HUDEP-2 (cell line): ENCODE data around the gene SLC35E1.
"Not testable (repeated sequence)": the region's sequence is repeated elsewhere in the genome, so short reads cannot be mapped to it uniquely, and the experiment has no call there.

ENCODE experiments used
- DNase-seq, 76 experiments: peaks; one replicate each; lab custom pipeline; 2025; ENCODE audit not compliant: unreplicated experiment in 76 of 76; lab: John Stamatoyannopoulos, UW

Gene SLC35E1

DNA sequence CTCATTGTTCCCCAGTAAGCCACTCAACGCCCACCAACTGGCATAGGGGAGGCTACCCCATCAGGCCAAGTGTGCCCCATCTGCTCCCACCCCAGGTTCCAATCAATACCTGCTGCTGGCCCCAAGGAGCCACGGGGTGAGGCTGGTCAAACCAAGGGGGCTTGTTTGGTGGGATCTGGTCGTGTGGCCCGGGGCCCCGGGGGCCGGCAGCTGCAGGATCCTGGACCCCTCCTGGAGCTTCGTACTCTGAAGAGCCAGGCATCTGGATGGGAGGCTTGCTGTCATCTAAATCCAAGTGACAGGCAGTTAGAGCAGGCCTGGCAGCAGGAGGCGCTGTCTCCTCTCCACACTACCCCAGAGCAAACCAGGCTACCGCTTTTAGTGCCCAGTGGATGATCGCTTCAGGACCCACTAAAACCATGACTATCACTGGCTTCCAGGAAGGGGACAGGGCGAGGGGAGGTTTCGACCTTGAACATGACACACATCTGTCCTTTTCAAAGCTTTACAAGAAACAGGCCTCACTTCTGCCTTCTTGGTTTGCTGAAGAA, 44.2 kb downstream of the SLC35E1 start:
- peak in 35 of 76 experiments; percentile 11 to 53 (median 29) for DNase-seq

DNA sequence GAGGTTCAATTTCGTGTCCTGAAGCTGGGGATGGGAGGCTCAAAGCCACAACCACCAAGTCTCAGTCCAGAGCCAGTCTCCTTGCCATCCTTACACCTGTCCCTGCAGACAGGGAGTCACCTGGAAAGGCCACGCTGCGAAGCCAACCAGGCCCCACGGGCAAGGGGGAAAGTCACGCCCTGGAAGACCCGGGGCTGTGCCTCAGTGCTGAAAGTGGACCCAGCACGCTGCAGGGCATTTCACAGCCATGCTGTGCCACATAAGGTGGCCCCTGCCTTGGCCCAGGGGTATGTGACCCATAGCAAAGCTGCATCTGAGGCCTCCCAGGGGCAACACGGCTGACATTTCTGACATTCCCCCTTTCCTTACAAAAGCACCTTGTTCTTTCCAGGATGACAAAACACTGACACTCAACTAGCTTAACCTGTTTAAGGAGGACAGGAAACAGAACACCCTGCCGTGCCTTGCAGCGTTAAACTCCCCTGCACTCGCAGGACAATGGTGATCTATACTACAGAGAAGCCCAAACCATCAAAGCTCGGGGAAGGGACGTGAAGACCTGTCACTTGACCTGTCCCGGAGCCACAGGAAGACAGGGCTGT, 44.8 kb downstream of the SLC35E1 start:
- no peak for DNase-seq

DNA sequence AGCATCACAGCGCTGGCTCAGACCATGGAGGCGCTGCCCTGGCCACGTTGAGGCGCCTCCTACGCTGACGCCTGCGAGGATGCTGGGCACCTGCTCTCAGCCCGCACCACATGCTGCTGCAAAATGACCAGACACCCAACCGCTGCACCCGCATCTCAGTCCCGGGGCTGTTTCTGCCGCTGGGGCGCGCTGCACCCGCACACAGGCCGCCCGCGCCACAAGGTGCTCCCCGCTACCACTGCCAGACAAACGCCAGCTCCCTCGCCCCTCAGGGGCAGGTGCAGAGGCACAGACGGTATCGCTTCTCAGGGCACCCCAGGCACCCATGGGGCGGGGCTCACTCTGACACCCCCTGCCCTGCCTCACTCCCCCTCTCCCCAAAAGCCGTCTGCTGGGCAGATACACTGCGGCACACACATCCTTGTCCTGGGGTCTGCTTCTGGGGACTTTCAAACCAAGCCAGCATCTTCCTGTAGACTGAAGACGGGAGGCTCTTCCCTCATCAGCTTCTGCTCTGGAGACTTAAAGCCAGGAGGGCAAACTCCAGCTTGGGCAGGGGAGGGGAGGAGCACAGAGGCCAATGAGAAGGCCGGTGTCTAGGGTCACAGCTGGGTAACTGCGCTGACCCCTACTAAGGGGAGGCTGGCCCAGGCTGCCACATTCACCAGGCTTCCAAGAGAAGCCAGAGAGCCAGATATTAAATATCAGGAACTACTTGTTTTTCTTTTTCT, 46.3 kb downstream of the SLC35E1 start:
- no peak for DNase-seq

DNA sequence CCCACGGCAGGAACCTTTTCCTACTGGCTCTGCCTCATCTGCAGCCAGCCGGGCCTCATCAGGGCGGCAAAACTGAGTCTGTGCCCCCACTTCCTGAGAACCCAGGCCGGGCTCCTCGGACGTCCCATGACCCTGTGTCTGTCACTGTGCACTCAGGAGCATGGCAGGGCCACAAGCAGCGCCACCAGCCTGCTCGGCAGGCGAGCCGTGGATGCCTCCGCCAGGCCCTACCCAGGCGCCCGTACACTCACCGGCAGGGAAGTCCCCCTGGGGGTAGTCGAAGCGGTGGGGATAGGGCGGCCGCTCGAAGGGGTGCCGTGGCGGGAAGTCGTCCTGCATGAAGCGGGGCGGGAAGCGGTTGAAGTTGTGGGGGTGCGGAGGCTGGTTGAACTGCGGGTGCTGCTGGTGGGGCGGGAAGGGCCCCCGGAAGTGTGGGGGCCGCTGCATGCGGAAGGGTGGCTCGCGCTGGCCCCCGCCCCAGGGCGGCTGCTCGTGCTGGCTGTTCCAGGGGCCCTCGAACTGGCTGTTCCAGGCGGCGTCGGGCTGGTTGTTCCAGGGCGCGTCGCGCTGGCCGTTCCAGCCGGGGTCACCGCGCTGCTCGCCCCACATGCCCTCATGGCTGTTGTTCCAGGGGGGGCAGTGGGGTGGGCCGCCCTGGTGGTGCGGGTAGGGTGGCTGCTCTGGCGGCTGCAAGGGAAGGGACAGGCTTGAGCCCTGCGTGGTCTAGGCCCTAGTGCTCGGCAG, 47.1 kb downstream of the SLC35E1 start:
- DNase-seq: no peak

DNA sequence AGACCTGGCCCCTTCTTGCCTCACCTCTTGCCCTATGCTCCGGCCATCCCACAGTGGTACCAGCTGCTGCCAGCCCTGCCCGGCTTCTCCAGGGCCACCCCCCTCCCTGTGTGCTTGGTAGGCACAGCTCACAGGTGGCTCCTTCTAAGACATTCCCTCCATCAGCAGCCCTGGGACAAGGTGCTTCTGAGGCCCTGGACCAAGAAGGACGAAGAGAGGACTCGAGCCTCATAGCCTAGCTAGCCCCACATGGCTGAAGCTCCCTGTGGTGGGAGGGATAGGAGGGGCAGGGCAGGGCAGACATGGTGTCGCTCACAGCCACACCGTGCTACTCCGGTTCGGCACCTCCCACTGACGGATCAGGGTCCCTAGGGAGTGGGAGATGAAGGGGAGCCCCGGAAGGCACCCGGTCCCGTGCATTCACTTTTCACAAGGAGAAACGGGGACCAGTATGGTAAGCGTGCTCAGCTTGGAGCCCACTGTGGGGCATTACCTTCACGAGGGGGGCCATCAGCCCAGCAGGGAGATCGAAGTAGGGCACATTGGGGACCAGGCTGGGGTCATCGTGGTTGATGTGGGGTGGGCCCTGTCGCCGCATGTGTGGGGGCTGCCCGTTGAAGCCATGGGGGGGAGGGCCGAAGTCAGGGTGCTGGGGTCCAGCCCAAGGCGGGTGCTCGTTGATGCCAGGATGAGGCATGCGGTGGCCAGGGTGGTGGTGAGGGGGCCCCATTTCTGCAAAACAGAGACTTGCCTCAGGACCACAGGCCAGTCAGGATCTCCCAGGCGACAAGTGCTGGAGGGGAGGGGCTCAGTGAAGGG, 49.4 kb downstream of the SLC35E1 start:
- no peak for DNase-seq

DNA sequence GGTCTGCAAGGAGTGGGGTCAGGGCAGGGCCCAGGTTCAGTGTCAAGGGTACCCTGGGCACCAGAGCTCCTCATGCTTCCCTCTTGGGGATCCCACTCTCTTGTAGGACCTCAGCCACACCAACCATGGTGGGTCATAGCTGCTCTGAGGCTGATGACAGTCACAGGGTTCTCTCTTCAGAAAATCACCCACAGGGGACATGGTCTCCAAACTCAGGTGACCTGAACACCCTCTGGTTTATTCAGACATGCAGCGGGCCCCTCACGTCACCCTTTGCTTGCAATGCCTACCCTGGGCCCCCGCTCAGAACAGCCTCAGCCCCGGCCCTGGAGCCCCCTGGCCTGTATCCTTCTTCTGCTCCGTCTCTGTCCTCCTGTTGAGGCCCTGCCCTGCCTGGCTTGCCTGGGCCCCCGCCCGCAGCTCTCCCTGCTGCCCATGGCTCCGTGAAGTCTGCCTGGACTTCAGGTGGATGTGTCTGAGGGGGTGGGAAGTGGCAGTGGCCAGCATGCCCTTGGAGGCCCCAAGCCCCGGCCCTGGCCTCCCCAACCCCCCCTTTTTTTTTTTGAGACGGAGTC, 50.4 kb downstream of the SLC35E1 start:
- no peak for DNase-seq

DNA sequence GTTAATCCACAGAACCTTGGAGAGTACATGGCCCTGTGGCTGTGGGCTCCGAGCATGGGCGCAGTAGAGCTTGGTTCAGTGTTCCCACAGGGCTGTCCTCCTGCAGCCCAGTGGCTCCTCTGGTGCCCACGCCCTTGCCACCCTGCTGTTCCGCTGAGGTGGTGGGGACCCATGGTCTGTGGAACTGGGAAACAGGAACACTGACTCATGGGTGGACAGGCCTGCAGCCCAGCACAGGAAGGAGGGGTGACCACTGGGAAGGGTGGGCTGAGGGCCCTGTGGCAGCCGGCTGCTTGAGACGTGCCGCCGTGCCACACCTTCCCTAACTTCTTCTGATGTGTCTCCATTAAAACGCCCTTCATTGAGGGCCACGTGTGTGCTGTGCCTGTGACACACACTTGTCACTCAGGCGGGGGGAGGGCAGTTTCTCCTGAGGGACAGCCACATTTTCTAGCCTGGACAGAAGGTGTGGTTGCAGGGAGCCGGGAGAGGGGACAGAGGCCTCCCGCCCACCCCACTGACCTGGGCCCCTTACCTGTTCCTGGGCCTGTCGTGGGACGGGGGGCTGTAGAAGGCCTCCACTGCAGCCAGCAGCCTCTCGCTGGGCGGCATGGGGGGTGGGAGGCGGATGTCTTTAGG, 51.1 kb downstream of the SLC35E1 start:
- DNase-seq: no peak

DNA sequence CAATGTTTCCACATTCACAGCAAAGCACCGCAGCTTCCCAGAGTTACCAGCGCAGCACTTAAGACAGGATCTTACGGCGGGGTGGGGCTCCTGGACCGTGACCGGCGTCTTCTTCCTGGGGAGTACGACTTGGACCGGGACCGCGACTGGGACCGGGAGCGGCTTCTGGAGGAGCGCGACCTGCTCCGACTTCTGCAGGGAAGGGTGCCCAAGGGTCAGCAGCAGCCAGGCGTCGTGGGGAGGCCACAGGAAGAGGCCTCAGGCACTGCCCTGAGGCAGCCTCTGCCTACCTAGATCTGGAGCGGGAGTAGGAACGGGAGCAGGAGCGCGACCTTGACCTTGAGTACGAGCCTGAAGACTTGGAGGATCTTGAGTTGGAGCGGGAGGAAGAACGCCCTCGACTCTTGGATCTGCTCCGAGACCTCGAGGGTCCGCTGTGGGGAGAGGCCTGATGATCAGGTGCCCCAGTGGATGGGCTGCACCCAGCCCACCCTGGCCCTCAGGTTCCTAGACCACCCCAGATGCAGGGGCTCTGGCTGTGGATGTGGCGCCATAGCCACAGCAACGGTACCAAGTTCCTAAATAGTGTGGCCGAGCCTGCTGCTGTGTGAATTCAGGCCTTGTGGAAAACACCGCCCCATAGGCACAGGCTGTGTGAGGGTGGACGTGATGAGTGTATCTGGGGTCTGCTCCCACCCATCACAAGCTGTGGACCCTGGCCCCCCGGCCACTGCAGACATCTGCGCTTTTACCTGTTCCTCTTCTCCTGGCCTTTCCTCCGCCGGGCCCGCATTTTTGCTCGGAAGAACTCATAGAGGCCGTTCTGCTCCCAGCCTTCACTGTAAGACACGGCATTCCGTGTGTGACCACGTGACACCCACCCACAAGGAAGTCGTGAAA, 51.9 kb downstream of the SLC35E1 start:
- no peak for DNase-seq

DNA sequence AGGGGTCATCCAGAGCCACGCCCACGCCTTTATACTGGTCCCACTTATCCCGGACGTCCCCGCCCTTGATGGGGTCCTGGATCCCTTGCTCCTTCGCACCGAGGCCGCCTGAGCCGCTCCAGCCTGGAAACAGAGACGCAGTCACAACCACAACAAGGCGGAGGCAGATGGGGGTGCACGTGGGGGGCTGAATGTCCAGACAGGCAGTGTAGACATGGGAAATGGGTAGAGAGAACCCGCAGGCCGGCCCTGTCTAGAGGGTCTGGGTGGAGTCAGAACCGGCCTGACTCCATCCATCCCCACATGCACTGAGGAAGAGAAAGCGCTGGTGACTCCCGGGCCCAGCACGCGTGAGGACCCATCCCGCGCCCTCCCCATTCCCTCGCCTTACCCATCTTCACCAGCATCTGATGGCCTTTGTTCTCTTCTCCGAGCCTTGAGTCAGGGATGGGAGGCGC, 53.0 kb downstream of the SLC35E1 start:
- DNase-seq: no peak

DNA sequence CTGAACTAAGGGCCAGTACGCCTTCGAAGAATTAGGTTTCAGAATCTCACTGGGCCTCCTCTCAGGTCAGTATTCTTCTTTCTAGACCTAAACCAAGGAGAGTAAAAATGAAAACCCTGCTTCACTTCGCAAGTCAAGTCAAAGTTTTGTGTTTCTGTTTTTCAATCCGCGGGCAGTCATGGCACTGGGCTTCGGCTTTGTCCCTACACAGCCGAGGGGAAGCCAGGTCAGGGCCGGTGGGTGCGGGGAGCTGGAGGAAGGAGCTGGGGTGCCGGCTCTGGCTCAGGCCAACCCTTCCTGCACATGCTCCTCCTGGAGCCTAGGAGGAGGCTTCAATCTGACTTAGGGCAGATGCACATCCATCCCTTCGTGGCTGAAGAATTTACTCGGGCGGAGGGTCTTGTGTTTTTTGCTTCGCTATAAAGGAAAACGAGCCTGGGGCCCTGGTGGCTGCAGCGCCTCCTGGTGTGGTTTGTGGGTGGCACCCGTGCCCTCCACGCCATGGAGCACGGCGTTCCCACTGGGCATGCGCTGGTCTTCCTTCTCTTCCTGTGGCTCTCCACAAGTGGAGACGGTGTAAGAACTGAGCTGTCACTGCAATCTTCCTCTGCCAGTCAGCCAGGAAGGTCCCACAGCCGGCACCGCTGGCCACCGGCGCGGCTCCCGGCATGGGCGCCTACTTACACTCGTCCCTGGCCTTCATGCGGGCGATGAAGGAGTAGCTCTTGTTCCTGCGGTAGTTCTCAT, 53.6 kb downstream of the SLC35E1 start:
- no peak for DNase-seq

DNA sequence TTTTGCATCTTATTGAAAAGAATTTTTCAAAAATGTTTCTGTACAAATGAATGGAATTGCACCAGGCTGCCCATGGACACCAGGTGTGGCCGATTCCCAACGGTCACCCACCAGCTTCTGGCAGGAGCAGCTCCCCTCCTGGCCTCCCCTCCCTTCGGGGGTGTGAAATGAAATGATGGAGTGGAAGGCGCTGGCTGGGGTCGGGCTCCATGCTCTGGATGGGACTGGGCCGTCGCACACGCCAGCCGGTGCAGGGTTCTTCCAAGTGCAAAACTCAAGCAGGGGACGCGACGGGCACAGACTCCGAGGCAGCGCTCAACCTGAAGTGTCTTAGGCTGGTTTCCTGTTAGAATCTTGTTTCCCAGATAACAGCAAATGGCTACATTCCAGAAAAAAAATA, 54.2 kb downstream of the SLC35E1 start:
- DNase-seq: no peak

DNA sequence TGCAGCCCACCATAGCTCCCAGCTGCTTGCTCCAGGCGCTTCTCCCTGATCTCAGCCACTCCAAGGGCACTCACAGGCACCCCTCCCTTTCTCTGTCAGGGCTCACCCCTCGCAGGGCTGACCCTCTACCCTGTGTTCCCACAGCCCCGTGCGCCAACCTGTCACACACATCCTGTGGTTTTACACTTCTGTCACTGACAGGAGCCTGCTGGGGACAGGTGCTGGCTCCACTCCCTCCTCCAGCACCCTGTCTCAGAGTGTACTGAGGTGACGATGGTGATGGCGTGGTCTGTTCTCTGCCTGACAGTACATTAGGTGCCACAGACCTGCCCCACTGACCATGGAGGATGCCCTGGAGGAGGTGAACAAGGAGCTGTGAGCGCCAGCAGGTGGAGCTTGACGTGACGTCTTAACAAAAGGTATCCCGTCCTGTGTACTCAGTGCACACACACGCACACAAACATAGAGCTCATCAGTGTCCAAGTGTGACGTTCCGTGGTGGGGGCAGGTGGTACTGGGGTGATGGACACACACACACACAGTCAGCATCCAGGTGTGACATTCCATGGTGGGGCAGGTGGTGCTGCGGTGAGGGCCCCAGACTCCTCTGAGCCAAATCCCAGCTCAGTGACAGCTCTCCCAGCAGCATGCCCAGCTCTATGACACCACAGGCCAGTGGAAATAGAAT, 55.1 kb downstream of the SLC35E1 start:
- DNase-seq: no peak

DNA sequence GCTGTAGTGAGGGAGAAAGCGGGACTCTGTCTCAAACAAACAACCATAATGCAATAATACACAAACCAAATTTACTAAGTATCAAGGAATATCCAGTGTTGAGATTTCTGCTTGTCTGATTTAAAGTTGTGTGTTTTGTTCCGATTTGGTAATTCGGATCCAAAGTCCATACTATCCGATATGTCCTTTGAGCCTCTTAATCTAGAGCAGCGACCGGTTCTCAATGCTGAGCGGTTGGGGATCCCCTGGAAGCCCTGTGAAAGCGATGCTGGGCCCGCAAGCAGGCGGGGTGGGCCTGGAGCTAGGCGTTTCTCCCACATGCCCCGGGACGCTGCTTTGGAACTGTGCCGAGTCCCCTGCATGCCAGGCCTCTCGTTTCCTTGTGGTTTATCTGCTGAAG, 55.8 kb downstream of the SLC35E1 start:
- DNase-seq: no peak

DNA sequence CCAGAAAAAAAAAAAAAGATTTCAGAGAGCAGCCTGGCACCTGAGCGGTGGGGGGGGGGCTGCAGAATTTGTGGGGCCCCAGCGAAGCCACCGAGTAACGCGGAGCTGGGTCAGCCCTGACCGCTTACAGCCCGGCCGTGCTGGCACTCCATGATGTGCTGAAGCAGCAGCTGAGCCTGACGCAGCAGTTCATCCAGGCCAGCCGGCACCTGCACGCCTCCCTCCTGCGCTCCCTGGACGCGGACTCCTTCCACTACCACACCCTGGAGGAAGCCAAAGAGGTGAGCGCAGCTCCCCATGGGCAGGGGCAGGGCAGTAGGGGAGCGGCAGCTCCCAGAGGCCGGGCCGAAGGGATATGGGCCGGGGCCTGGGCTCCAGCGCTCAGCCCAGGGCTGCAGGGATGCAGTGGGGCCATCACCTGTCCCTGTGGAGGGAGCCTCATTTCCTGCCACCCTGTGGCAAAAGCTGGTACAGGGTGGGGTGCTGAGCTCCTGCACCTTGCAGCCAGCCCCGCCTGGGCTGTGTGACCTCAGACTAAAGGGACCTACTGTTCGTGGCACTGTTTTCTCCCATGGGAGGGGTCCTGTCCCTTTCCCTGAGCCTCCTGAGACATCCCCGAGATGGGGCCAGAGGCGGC, 57.7 kb downstream of the SLC35E1 start:
- DNase-seq: no peak

DNA sequence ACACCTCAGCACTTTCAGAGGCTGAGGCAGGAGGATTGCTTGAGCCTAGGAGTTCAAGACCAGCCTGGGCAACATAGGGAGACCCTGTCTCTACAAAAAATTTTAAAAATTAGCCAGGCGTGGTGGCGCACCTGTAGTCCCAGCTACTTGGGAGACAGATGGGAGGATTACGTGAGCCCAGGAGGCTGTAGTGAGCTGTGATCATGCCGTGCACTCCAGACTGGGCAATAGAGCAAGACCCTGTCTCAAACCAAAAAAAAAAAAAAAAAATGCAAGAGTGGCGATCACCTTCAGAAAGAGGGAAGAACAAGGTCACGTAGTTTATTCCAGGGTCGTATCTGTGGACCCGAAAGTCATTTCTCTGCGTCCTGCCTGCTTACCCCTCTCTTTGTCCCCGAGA, 59.6 kb downstream of the SLC35E1 start:
- not testable (repeated sequence) for DNase-seq

DNA sequence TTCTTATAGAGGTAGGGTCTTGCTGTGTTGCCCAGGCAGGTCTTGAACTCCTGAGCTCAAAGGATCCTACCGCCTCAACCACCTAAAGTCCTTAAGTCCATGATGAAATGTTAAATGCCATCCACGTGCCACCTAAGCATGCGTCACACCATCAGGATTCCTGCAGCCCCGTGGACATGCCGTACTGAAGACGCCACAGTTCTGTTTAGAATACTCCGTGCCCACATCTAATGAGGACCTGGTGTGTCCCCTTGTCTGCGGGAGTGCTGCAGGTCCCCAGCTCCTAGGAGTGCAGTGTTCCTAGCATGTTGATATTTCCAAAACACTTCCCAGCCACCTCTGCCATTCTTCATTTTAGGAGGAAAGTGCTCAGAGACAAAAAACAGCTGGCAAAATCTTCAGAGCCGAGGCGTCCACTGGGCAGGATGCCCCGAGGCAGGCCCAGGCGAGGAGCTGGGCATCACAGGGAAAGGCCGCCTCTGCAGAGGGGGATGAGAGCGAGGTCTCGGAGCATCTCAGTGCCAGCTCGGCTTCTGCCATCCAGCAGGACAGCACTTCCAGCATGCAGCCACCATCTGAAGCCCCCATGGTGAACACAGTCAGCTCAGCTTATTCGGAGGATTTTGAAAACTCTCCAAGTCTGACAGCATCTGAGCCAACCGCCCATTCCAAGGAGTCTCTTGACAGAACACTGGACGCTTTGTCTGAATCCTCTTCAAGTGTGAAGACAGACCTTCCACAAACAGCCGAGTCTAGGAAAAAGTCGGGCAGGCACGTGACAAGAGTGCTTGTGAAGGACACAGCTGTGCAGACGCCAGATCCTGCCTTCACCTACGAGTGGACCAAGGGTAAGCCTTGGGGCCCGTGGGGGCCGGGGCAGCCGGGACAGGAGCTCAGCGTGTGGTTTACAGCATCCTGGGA, 62.8 kb downstream of the SLC35E1 start:
- no peak for DNase-seq
